B cell (primary cell): ENCODE results near the gene SUMO3. TPM values are rescaled to one million over a fixed set of nuclear protein-coding genes. Genes with fewer than 3 reads are reported as not detected.

ENCODE experiments used
- ATAC-seq: fragments of 200-7000 bp; cut with Tn5 transposase; one replicate; pipeline ENCODE4 v1.10.0; 2021; ENCODE audit warnings: low read depth, mild to moderate bottlenecking, moderate number of reproducible peaks, moderate library complexity
- CTCF ChIA-PET: fragments of 350-600 bp; sonication (Branson Sonifier 250); formaldehyde crosslinking; loops from one replicate; lab custom pipeline; 2021; ENCODE audit warnings: antibody characterized with exemption, inconsistent platforms; lab: Charles Lee
- POLR2A ChIA-PET: fragments of 350-600 bp; sonication (Branson Sonifier 250); formaldehyde crosslinking; loops from one replicate; lab custom pipeline; 2021; ENCODE audit warnings: antibody characterized with exemption; lab: Charles Lee
- DNase-seq: peaks from one replicate; pipeline ENCODE4 v3.0.0; 2013
- H2AFZ ChIP-seq: 2 replicates; pipeline ENCODE4 v1.6.1; 2012; ENCODE audit warnings: mild to moderate bottlenecking, low read depth, low read length; ENCODE audit not compliant: insufficient read depth, poor library complexity, severe bottlenecking
- H3K27ac ChIP-seq, 2 donors: 1 replicate in 1 of 2; 2 replicates in 1 of 2; pipeline ENCODE4 v1.5.1; 2012 to 2013; ENCODE audit warnings: low read length in 2 of 2, mild to moderate bottlenecking in 2 of 2, moderate library complexity in 1 of 2
- H3K27me3 ChIP-seq, 4 experiments: fragments of 200-600 bp in 1 of 4; sonication (generic) in 1 of 4; replicated peaks in 1 of 4; 1 replicate in 2 of 4; 2 replicates in 2 of 4; pipeline versions ENCODE4 v1.6.1 to v1.7.0; 2013 to 2016; ENCODE audit warnings: low read length in 3 of 4, mild to moderate bottlenecking in 2 of 4, mixed read lengths in 1 of 4, moderate library complexity in 1 of 4; ENCODE audit not compliant: insufficient read depth in 4 of 4, control insufficient read depth in 3 of 4; ENCODE audit errors: control extremely low read depth in 1 of 4
- H3K36me3 ChIP-seq, 2 experiments: replicated peaks in 1 of 2; 1 replicate in 1 of 2; 2 replicates in 1 of 2; pipeline versions ENCODE4 v1.6.1 to v1.7.1; 2013; ENCODE audit warnings: low read length in 1 of 2; ENCODE audit not compliant: insufficient read depth in 2 of 2, control insufficient read depth in 1 of 2; ENCODE audit errors: control extremely low read depth in 1 of 2, extremely low read depth in 1 of 2
- H3K4me1 ChIP-seq, 2 donors: fragments of 200-600 bp in 1 of 2; sonication (generic) in 1 of 2; 1 replicate in 1 of 2; 2 replicates in 1 of 2; pipeline versions ENCODE4 v1.5.1 to v1.6.1; 2013 to 2017; ENCODE audit warnings: low read length in 2 of 2; ENCODE audit not compliant: control insufficient read depth in 2 of 2, insufficient read depth in 2 of 2
- H3K4me2 ChIP-seq: replicated peaks from 2 replicates; pipeline ENCODE3; 2012; ENCODE audit warnings: mild to moderate bottlenecking, low read depth, low read length; ENCODE audit not compliant: poor library complexity, severe bottlenecking
- H3K4me3 ChIP-seq, 5 experiments: fragments of 200-600 bp in 1 of 5; sonication (generic) in 1 of 5; 1 replicate in 3 of 5; 2 replicates in 2 of 5; pipeline versions ENCODE4 v1.5.1 to v1.7.0; 2011 to 2016; ENCODE audit warnings: low read length in 4 of 5, mild to moderate bottlenecking in 4 of 5, low read depth in 2 of 5, control low read depth in 1 of 5, moderate library complexity in 1 of 5; ENCODE audit not compliant: insufficient read depth in 1 of 5; ENCODE audit errors: control extremely low read depth in 1 of 5, extremely low read depth in 1 of 5
- H3K79me2 ChIP-seq: fragments of 200-600 bp; sonication (generic); one replicate; pipeline ENCODE4 v1.6.0; 2016; ENCODE audit warnings: low read length; ENCODE audit not compliant: control insufficient read depth, insufficient read depth
- H3K9ac ChIP-seq: fragments of 200-600 bp; sonication (generic); 2 replicates; pipeline ENCODE4 v1.6.1; 2017; ENCODE audit warnings: mild to moderate bottlenecking, low read length, moderate library complexity
- H3K9me3 ChIP-seq, 3 donors: one replicate each; pipeline versions ENCODE4 v1.6.1 to v1.7.1; 2013; ENCODE audit warnings: low read length in 2 of 3; ENCODE audit not compliant: control insufficient read depth in 2 of 3, insufficient read depth in 1 of 3; ENCODE audit errors: control extremely low read depth in 1 of 3
- H4K20me1 ChIP-seq: 2 replicates; pipeline ENCODE4 v1.6.0; 2012; ENCODE audit warnings: mild to moderate bottlenecking, low read length; ENCODE audit not compliant: insufficient read depth, control insufficient read depth, poor library complexity, severe bottlenecking
- H3K27ac Mint-ChIP-seq: one replicate; pipeline ENCODE4 v1.8.0; 2021; ENCODE audit warnings: mixed read lengths
- H3K27me3 Mint-ChIP-seq: one replicate; pipeline ENCODE4 v1.8.0; 2021; ENCODE audit warnings: mixed read lengths
- H3K4me1 Mint-ChIP-seq: one replicate; pipeline ENCODE4 v1.8.0; 2021; ENCODE audit warnings: mixed read lengths
- H3K4me3 Mint-ChIP-seq: one replicate; pipeline ENCODE4 v1.8.0; 2021; ENCODE audit warnings: mixed read lengths
- H3K9me3 Mint-ChIP-seq: one replicate; pipeline ENCODE4 v1.8.0; 2022; ENCODE audit warnings: mixed read lengths; ENCODE audit not compliant: insufficient read depth
- CTCF ChIP-seq: fragments of 200-600 bp; IDR thresholded peaks from one replicate; pipeline ENCODE4 v1.8.0; 2022; ENCODE audit warnings: antibody characterized with exemption, mild to moderate bottlenecking
- EZH2 ChIP-seq: IDR thresholded peaks from 2 replicates; pipeline ENCODE4 v1.6.1; 2012; ENCODE audit warnings: borderline replicate concordance, low read depth, mild to moderate bottlenecking, moderate library complexity, low read length; ENCODE audit not compliant: insufficient read depth, poor library complexity, severe bottlenecking
- WGBS: methylation state at CpG from one replicate; pipeline ENCODE4 v1.1.5; 2013; ENCODE audit warnings: missing lambda C conversion rate; ENCODE audit not compliant: insufficient coverage; 5-methylcytosine and 5-hydroxymethylcytosine counted together
- intact Hi-C: fragments of 100-400 bp; cut with micrococcal nuclease; formaldehyde crosslinking; loops from one replicate; pipeline ENCODE4 v1.10.0; 2022
- polyA plus RNA-seq: library from polyadenylated mRNA; depleted of rRNA; stranded (reverse); fragments of >200 nt; gene quantifications from 2 replicates; pipeline ENCODE4 v1.2.3, GENCODE V29; 2012
- total RNA-seq, 2 donors: library from RNA; stranded (reverse); fragments of 120-200 nt in 1 of 2; gene quantifications; 1 replicate in 1 of 2; 2 replicates in 1 of 2; pipeline versions ENCODE4 v1.2.3 to v1.2.4, GENCODE V29; 2013 to 2022

SUMO3 gene
- total and polyA plus RNA-seq, 2 donors (not counting 1 experiment from before 2014, with no cell fraction given): 37.6 to 44.8 TPM

DNA sequence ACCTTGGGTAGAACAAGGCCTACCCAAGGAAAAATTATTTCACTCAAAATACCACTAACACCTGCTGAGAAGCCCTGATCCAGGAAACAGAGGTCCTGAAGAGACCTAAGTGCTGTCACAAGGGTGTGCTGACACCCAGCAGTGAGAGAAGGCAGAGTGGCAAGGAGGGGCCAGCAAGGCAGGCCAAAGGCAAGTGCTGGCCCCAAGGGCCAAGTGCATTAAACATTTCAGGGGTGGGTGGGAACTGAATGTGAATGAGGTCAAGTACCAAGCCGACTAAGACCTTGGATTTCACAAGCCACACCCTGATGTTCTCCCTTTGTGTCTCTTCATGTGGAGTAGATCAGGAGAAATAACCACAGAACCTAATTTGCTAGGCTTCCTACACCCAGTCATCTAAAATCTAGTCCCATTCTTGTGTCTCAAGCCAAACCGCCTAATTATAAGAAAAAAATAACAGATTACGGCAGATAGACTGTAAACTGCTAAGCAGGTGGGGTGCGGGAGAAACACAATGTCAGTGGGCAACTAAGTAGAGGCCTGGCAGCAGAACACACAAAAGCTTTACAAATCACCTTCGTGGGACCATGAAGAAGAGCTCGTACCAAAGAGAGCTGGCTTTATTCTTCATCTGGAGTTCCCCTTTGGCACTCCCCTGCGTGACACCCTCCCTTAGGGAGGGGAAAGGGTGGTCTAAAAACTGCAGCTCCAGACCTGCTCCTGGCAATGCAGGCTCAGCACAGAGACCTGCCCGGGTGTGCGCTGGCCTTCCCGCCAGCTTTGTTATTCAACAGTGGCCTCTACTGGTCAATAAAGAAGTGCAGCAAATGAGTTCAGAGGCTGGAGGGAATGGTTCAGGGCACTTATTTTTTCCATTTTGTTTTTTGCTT, 24.9 kb downstream of the SUMO3 start:
- no peak overlapping the region for H3K27ac ChIP-seq
- ATAC-seq (peak; percentile 78), DNase-seq (peak; percentile 72)
- CTCF ChIA-PET: interaction anchor here (0.7 to 2.4 kb wide), 31 partner anchors 9 to 988 kb away, joined by 3 to 37 read pairs (median 4); partner anchors contain the start of genes PTTG1IP and UBE2G2
- H3K27me3 ChIP-seq: no peaks in the 10 kb centered on the region
- POLR2A ChIA-PET: interaction anchor here (0.6 kb wide), 1 partner anchor 985 kb away, joined by 5 read pairs; no protein-coding TSS in a partner anchor
- intact Hi-C loops: loop anchor here (1.0 kb wide), 2 partner anchors 38 to 283 kb away; no protein-coding TSS in a partner anchor
- H3K9me3 ChIP-seq: no peaks in the 10 kb centered on the region
- peak overlapping the region; percentile 4 for H3K4me2 ChIP-seq
- Mint-ChIP-seq H3K9me3 (no peaks in the 10 kb centered on the region), H3K4me1 (peaks cover 37% of the 10 kb centered on the region), H3K27ac (no peak overlapping the region), H3K27me3 (no peaks in the 10 kb centered on the region), H3K4me3 (no peak overlapping the region)
- peaks cover 83% of the 10 kb centered on the region for H3K79me2 ChIP-seq
- H3K9ac ChIP-seq: no peak overlapping the region
- peaks cover 22 to 32% of the 10 kb centered on the region in 2 donors for H3K4me1 ChIP-seq
- peak; percentile 88 for TF ChIP-seq CTCF
- TF ChIP-seq EZH2: no peak
- no peak overlapping the region for H2AFZ ChIP-seq
- WGBS: 20% methylated on average over 5 of the region's 10 CpGs
- H3K4me3 ChIP-seq: no peak overlapping the region
- peaks cover 0 to 38% of the 10 kb centered on the region in 2 experiments for H3K36me3 ChIP-seq
- H4K20me1 ChIP-seq: peaks cover 81% of the 10 kb centered on the region

- Histone ChIP-seq H3K27ac (no peak overlapping the region), H3K79me2 (peaks cover 86% of the 10 kb centered on the region), H3K36me3 (peaks cover 0 to 36% of the 10 kb centered on the region in 2 experiments), H3K9ac (no peak overlapping the region), H3K4me2 (no peak overlapping the region), H3K9me3 (no peaks in the 10 kb centered on the region), H3K4me3 (no peak overlapping the region), H3K27me3 (no peaks in the 10 kb centered on the region), H4K20me1 (peaks cover 84% of the 10 kb centered on the region), H3K4me1 (peaks cover 22 to 32% of the 10 kb centered on the region in 2 donors), H2AFZ (no peak overlapping the region)
- TF ChIP-seq EZH2 (no peak), CTCF (no peak)
- H3K4me3 Mint-ChIP-seq: no peak overlapping the region
- CTCF ChIA-PET: interaction anchor here (0.9 kb wide), 1 partner anchor 8 kb away, joined by 4 read pairs; no protein-coding TSS in a partner anchor
- peaks cover 38% of the 10 kb centered on the region for H3K4me1 Mint-ChIP-seq
- no peak overlapping the region for H3K27ac Mint-ChIP-seq
- intact Hi-C loops: no loop called here
- no peak for DNase-seq
- no peaks in the 10 kb centered on the region for H3K27me3 Mint-ChIP-seq
- no peaks in the 10 kb centered on the region for H3K9me3 Mint-ChIP-seq
- ATAC-seq: no peak
- WGBS: 100% methylated on average over 4 of the region's 5 CpGs
- POLR2A ChIA-PET: no interaction called here
Measured at GRCh38 chr21:44791993-44792392, 25.9 kb downstream of the SUMO3 start.
